H9 (cell line): ENCODE results near the gene FHOD1. TPM values are rescaled to one million over a fixed set of nuclear protein-coding genes. Genes with fewer than 3 reads are reported as not detected.

ENCODE experiments used
- DNase-seq: peaks from one replicate; pipeline ENCODE4 v3.0.0-alpha.2; 2017
- H2AFZ ChIP-seq: one replicate; pipeline ENCODE4 v1.6.1; 2013; ENCODE audit warnings: mild to moderate bottlenecking, low read length, control low read depth, moderate library complexity
- H2AK5ac ChIP-seq: 2 replicates; pipeline ENCODE4 v1.6.1; 2013; ENCODE audit warnings: low read length, control low read depth, mixed read lengths; ENCODE audit not compliant: insufficient read length
- H2BK120ac ChIP-seq: one replicate; pipeline ENCODE4 v1.6.1; 2013; ENCODE audit warnings: low read depth, mild to moderate bottlenecking, low read length, control low read depth, inconsistent platforms; ENCODE audit not compliant: poor library complexity, severe bottlenecking
- H2BK12ac ChIP-seq: 2 replicates; pipeline ENCODE4 v1.6.1; 2013; ENCODE audit warnings: low read length, control low read depth, mixed read lengths, low read depth; ENCODE audit not compliant: insufficient read length
- H2BK15ac ChIP-seq: 2 replicates; pipeline ENCODE4 v1.6.1; 2013; ENCODE audit warnings: low read depth, low read length, control low read depth
- H2BK20ac ChIP-seq: one replicate; pipeline ENCODE4 v1.6.1; 2013; ENCODE audit warnings: low read depth, mild to moderate bottlenecking, low read length, control low read depth, inconsistent platforms; ENCODE audit not compliant: poor library complexity, severe bottlenecking
- H2BK5ac ChIP-seq: 2 replicates; pipeline ENCODE4 v1.6.1; 2013; ENCODE audit warnings: low read length, control low read depth, mixed read lengths; ENCODE audit not compliant: insufficient read length
- H3K14ac ChIP-seq: 2 replicates; pipeline ENCODE4 v1.6.1; 2013; ENCODE audit warnings: low read length, control low read depth; ENCODE audit not compliant: insufficient read depth
- H3K18ac ChIP-seq: 2 replicates; pipeline ENCODE4 v1.6.1; 2013; ENCODE audit warnings: low read depth, mild to moderate bottlenecking, mixed read lengths, low read length, control low read depth; ENCODE audit not compliant: insufficient read length
- H3K23ac ChIP-seq: 2 replicates; pipeline ENCODE4 v1.6.1; 2013; ENCODE audit warnings: low read length, control low read depth, mixed read lengths, low read depth; ENCODE audit not compliant: insufficient read length
- H3K23me2 ChIP-seq: 2 replicates; pipeline ENCODE4 v1.6.1; 2013; ENCODE audit warnings: low read depth, mild to moderate bottlenecking, mixed read lengths, low read length, control low read depth; ENCODE audit not compliant: insufficient read length, poor library complexity, severe bottlenecking
- H3K27ac ChIP-seq: 2 replicates; pipeline ENCODE4 v1.5.1; 2013; ENCODE audit warnings: low read length, control low read depth, mixed read lengths, low read depth; ENCODE audit not compliant: insufficient read length
- H3K27me3 ChIP-seq: 2 replicates; pipeline ENCODE4 v1.6.1; 2013; ENCODE audit warnings: low read length, control low read depth, inconsistent platforms; ENCODE audit not compliant: insufficient read depth
- H3K4ac ChIP-seq: 2 replicates; pipeline ENCODE4 v1.6.1; 2013; ENCODE audit warnings: low read depth, mild to moderate bottlenecking, control low read depth, inconsistent platforms, low read length, moderate library complexity
- H3K4me1 ChIP-seq: 2 replicates; pipeline ENCODE4 v1.6.1; 2013; ENCODE audit warnings: low read length, control low read depth, inconsistent platforms; ENCODE audit not compliant: insufficient read depth
- H3K4me2 ChIP-seq: 2 replicates; pipeline ENCODE4 v1.6.1; 2013; ENCODE audit warnings: low read length, control low read depth, mixed read lengths; ENCODE audit not compliant: insufficient read length, insufficient read depth
- H3K56ac ChIP-seq: 2 replicates; pipeline ENCODE4 v1.6.1; 2013; ENCODE audit warnings: low read depth, mild to moderate bottlenecking, mixed read lengths, low read length, control low read depth; ENCODE audit not compliant: insufficient read length
- H3K79me1 ChIP-seq: 2 replicates; pipeline ENCODE4 v1.6.1; 2013; ENCODE audit warnings: low read depth, mild to moderate bottlenecking, moderate library complexity, low read length, control low read depth, inconsistent platforms; ENCODE audit not compliant: insufficient read depth, poor library complexity, severe bottlenecking
- H3K79me2 ChIP-seq: 2 replicates; pipeline ENCODE4 v1.6.1; 2013; ENCODE audit warnings: low read length, control low read depth, inconsistent platforms; ENCODE audit not compliant: insufficient read depth
- H3K9ac ChIP-seq: 2 replicates; pipeline ENCODE4 v1.6.1; 2013; ENCODE audit warnings: low read length, control low read depth, mixed read lengths; ENCODE audit not compliant: insufficient read length; ENCODE audit errors: extremely low read depth
- H3K9me3 ChIP-seq: one replicate; pipeline ENCODE4 v1.6.1; 2013; ENCODE audit warnings: low read depth, low read length, inconsistent platforms; ENCODE audit not compliant: control insufficient read depth
- H3T11ph ChIP-seq: one replicate; pipeline ENCODE4 v1.6.1; 2013; ENCODE audit warnings: mild to moderate bottlenecking, low read length, control low read depth, inconsistent platforms
- H4K20me1 ChIP-seq: one replicate; pipeline ENCODE4 v1.6.1; 2013; ENCODE audit not compliant: control insufficient read depth, insufficient read length, insufficient read depth
- H4K5ac ChIP-seq: 2 replicates; pipeline ENCODE4 v1.6.1; 2013; ENCODE audit warnings: low read depth, mild to moderate bottlenecking, mixed read lengths, low read length, control low read depth; ENCODE audit not compliant: insufficient read length
- H4K8ac ChIP-seq: replicated peaks from 2 replicates; pipeline ENCODE4 v1.6.1; 2013; ENCODE audit warnings: low read length, control low read depth, mixed read lengths, low read depth; ENCODE audit not compliant: insufficient read length
- H4K91ac ChIP-seq: 2 replicates; pipeline ENCODE4 v1.6.1; 2013; ENCODE audit warnings: low read depth, mild to moderate bottlenecking, moderate library complexity, mixed read lengths, low read length, control low read depth; ENCODE audit not compliant: insufficient read length
- H3K27ac Mint-ChIP-seq, 3 experiments: 2 replicates in 2 of 3; 3 replicates in 1 of 3; pipeline ENCODE4 v1.8.0; 2020 to 2021; ENCODE audit warnings: mixed read lengths in 3 of 3, mild to moderate bottlenecking in 1 of 3, moderate library complexity in 1 of 3
- H3K27me3 Mint-ChIP-seq: 2 replicates; pipeline ENCODE4 v1.8.0; 2021; ENCODE audit warnings: low read depth, mild to moderate bottlenecking, moderate library complexity, mixed read lengths
- H3K36me3 Mint-ChIP-seq, 3 experiments: 2 replicates in 2 of 3; 3 replicates in 1 of 3; pipeline ENCODE4 v1.8.0; 2020 to 2021; ENCODE audit warnings: low read depth in 3 of 3, mixed read lengths in 3 of 3; ENCODE audit not compliant: insufficient read depth in 1 of 3
- H3K4me1 Mint-ChIP-seq, 2 experiments: 2 replicates each; pipeline ENCODE4 v1.8.0; 2020; ENCODE audit warnings: mixed read lengths in 2 of 2
- H3K4me3 Mint-ChIP-seq, 2 experiments: 2 replicates in 1 of 2; 3 replicates in 1 of 2; pipeline ENCODE4 v1.8.0; 2020 to 2021; ENCODE audit warnings: mild to moderate bottlenecking in 2 of 2, mixed read lengths in 2 of 2, moderate library complexity in 1 of 2
- H3K9me3 Mint-ChIP-seq, 2 experiments: 2 replicates in 1 of 2; 3 replicates in 1 of 2; pipeline ENCODE4 v1.8.0; 2020; ENCODE audit warnings: mild to moderate bottlenecking in 2 of 2, mixed read lengths in 2 of 2, moderate library complexity in 1 of 2
- WGBS: extraction: QIAGEN DNeasy Blood & Tissue Kit; methylation state at CpG from one replicate; pipeline ENCODE4 v1.1.7; 2013; ENCODE audit warnings: missing lambda C conversion rate, low lambda C conversion rate, mixed read lengths; ENCODE audit not compliant: insufficient read length; ENCODE audit errors: extremely low coverage; 5-methylcytosine and 5-hydroxymethylcytosine counted together
- total RNA-seq: library from RNA; stranded (reverse); gene quantifications from 2 replicates; pipeline ENCODE4 v1.2.1, GENCODE V29; 2021
- TF ChIP-seq, protein P1 (sequence below): fragments of 200-600 bp; sonication (generic); conservative IDR thresholded peaks from 3 replicates; pipeline ENCODE4 v1.8.0; 2021; ENCODE audit warnings: antibody characterized with exemption, mild to moderate bottlenecking

The FHOD1 gene
- total RNA-seq, 1 experiment from 2014 or later: 67.0 TPM

DNA sequence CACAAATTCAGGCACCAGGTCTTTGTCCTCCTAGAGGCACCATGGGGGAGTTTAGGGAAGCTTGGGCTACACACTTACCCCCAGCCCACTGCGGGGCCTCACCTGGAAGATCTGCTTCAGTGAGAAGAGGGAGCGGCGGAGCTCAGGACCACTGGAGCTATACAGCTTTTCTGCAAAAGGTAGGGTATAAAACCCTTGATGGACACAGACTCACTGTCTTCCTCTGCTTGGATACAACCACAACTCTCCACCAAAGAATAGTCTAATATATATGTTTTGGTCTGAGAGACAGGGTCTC lies 9.1 kb downstream of the FHOD1 start:
- Histone ChIP-seq H3K23me2 (no peaks in the 10 kb centered on the region), H3K27me3 (no peaks in the 10 kb centered on the region), H3K14ac (no peak overlapping the region), H2AK5ac (no peak overlapping the region), H3K27ac (no peak overlapping the region), H2BK15ac (no peak overlapping the region), H2BK20ac (no peak overlapping the region), H3K4me2 (no peak overlapping the region), H3K9ac (no peak overlapping the region), H4K5ac (no peak overlapping the region), H2BK12ac (no peak overlapping the region), H3K18ac (no peak overlapping the region), H3K79me1 (peaks cover 4% of the 10 kb centered on the region), H4K91ac (no peak overlapping the region), H4K8ac (no peak overlapping the region), H3K4me1 (peaks cover 11% of the 10 kb centered on the region; the same call in 1 of the 2 replicates), H2AFZ (no peak overlapping the region), H3K56ac (no peak overlapping the region), H2BK120ac (no peak overlapping the region), H3T11ph (no peak overlapping the region), H2BK5ac (no peak overlapping the region), H3K9me3 (no peaks in the 10 kb centered on the region), H3K79me2 (no peaks in the 10 kb centered on the region), H3K23ac (no peak overlapping the region), H4K20me1 (peaks cover 3% of the 10 kb centered on the region), H3K4ac (no peak overlapping the region)
- Mint-ChIP-seq H3K9me3 (no peaks in the 10 kb centered on the region), H3K36me3 (peaks cover 23 to 57% (median 39%) of the 10 kb centered on the region in 3 experiments), H3K27me3 (no peaks in the 10 kb centered on the region), H3K4me1 (peaks cover 13 to 20% of the 10 kb centered on the region in 2 experiments), H3K27ac (no peak overlapping the region), H3K4me3 (no peak overlapping the region)
- TF ChIP-seq, protein P1, sequence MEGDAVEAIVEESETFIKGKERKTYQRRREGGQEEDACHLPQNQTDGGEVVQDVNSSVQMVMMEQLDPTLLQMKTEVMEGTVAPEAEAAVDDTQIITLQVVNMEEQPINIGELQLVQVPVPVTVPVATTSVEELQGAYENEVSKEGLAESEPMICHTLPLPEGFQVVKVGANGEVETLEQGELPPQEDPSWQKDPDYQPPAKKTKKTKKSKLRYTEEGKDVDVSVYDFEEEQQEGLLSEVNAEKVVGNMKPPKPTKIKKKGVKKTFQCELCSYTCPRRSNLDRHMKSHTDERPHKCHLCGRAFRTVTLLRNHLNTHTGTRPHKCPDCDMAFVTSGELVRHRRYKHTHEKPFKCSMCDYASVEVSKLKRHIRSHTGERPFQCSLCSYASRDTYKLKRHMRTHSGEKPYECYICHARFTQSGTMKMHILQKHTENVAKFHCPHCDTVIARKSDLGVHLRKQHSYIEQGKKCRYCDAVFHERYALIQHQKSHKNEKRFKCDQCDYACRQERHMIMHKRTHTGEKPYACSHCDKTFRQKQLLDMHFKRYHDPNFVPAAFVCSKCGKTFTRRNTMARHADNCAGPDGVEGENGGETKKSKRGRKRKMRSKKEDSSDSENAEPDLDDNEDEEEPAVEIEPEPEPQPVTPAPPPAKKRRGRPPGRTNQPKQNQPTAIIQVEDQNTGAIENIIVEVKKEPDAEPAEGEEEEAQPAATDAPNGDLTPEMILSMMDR: no peak
- no peak for DNase-seq
- WGBS: no CpG with 5 or more reads among the region's 3 CpGs
